NCI-H446 treated with DMSO at 0.1 percent for 48 hours (cell line): ENCODE results near the gene DRAM1.
A peak's percentile ranks its signal among the peaks of the same experiment; 100 is the strongest.
"Not testable (repeated sequence)": the region's sequence is repeated elsewhere in the genome, so short reads cannot be mapped to it uniquely, and the experiment has no call there.

Source experiments
- DNase-seq: peaks from one replicate; lab custom pipeline; 2025; lab: John Stamatoyannopoulos, UW

DRAM1 gene, protein sequence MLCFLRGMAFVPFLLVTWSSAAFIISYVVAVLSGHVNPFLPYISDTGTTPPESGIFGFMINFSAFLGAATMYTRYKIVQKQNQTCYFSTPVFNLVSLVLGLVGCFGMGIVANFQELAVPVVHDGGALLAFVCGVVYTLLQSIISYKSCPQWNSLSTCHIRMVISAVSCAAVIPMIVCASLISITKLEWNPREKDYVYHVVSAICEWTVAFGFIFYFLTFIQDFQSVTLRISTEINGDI

GRCh38 chr12:101876861-101877805, at the start of gene DRAM1:
Gene DRAM1 (plus strand): TSS chr12:101877580. CDS start chr12:101877790, 210 bp downstream.
- DNase-seq, result no peak

DNA sequence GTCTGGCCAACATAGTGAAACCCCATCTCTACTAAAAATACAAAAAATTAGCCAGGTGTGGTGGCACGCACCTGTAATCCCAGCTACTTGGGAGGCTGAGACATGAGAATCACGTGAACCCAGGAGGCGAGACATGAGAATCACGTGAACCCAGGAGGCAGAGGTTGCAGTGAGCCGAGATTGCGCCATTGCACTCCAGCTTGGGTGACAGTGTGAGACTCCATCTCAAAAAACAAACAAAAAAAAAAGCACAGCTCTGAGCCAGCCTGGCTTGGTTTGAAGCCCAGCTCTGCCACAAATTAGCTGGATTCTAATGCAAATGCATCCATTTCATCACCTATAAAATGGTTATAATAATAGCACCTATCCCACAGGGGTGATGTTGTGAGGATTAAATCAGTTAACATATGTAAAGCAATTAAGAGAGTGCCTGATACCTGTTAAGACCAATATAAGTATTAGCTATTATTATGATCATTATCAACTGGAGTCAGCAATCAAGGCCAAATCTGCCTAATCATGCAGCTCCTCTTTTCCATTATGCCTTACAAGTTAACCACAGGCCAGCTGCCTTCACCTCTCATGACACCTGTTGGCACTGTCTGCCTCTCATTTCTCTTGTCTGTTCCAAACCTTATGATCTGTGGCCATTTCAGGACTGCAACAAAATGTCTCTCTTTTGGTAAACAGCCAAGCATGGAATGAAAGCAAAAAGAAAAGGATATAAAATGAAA, 48.8 kb upstream of the DRAM1 start:
- DNase-seq, result no peak

DNA sequence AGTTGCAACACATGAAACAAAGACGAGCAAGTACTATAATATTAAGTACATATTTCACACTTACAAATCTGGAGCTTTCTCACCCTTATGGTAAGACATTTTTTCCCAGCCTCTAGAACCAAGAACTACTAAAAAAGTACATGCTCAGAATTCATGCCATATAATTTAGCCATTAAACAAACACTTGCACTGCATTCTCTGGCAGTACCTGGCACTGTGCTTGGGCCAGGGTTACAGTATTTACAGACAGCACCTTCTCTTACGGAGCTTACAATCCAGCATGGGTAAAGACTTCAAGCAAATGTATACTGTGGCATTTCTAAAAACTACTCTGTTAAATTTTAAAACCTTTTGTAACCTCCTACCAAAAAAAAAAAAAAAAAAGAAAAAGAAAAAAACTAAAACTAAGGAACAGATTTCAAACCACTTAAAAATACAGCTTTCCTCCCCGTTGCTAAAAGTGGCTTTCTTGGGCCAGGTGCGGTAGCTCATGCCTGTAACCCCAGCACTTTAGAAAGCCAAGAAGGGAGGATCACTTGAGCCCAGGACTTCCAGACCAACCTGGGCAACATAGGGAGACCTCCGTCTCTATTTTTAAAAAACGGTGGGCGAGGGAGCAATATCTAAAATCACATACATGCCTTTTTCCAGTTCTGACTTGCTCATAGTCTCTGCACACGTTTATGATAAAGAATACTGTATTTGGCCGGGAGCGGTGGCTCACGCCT, 47.6 kb upstream of the DRAM1 start:
- no peak for DNase-seq

GRCh38 chr12:101830367-101831325, 46.7 kb upstream of the DRAM1 start, which contains the start of gene GNPTAB:
Gene GNPTAB (minus strand): TSS chr12:101830959. CDS start chr12:101830675, 284 bp downstream.
- DNase-seq, result peak; percentile 74

DNA sequence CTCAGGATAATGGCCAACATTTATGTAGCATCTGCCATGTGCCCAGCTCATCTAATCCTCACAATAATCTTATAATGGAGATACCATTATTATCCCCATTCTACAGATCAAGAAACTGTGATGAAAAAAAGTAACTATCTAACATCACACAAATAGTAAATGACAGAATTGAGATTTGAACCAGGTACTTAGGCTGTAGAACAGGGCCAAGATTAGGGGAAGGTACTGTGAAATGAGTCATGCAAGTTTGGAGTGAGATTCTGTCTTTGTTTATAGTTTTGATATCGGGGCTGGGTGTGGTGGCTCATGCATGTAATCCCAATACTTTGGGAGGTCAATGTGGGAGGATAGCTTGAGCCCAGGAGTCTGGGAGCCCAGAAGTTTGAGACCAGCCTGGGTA, 45.4 kb upstream of the DRAM1 start:
- no peak for DNase-seq

DNA sequence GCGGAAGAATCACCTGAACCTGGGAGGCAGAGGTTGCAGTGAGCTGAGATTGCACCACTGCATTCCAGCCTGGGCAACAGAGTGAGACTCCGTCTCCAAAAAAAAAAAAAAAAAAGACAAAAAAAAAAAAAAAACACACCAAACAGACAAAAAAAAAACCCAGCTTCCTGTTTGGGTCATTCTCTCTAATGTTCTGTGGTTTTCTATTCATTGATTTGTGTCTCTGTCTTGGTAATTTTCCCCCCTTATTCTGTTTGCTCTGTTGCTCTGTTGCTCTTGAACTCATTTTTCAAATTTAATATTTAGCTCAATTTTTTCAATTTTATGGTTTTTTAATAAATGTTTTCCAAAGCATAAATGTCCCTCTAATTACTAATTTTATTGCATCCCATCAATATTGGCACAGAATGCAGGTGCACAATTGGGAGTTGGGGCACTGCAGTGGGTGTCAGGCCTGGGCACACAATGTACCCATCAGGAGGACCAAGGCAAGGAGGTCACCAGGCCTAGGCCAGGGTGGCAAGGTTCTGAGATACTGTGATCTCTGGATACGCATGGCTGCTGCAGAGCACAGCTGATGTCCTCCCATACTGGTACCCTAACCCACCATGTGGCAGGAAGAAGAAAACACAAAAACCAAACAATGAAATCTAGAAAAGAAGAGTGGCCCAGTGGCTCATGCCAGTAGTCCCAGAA, 38.6 kb upstream of the DRAM1 start:
- DNase-seq, result no peak

GRCh38 chr12:101839324-101840283, 37.8 kb upstream of the DRAM1 start:
- DNase-seq, result no peak

- DNase-seq, result no peak
Measured at GRCh38 chr12:101841069-101841468, 36.3 kb upstream of the DRAM1 start.

DNA sequence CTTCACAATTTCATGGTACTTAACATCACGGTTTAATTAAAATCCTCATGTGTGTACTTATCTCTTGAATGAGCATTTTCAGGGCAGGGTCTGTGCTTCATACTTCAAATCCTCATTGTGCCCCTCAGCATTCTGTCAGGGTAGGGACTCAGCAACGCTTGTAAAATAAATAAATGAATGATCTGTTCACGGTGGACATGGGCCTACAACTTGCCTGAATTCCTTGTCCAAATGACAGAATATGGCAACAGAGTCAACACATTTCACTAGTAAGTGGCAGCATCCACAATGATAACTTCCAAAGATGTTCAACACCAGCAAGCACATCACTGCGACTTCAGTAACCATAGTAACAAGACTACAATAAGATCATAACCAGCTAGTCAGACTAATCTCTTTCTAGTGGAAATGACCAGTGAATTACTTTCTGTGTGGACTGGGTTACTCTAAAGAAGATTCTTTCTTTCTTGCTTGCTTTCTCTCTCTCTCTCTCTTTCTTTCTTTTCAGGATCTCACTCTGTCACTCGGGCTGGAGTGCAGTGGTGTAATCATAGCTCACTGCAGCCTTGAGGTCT, 32.2 kb upstream of the DRAM1 start:
- DNase-seq, result no peak

- DNase-seq, result no peak
Measured at GRCh38 chr12:101847325-101847724, 30.1 kb upstream of the DRAM1 start.

DNA sequence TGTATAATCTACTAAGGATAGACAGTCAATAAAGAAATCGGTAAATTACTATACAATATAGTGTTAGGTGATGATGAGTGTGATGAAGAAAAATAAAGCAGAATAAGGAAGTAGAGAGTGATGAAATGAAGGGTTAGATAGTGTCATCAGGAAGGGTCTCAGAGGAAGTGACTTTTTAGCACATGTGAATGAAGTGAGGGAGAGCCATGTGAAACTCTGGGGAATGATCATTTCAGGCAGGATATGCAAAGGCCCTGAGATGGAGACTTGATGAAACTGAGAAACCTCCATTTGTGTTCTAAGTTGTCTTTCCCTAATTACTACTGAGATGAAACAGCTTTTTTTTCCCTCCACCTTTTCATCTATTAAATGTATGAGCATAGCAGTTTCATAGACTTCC, 27.2 kb upstream of the DRAM1 start:
- no peak for DNase-seq

GRCh38 chr12:101852998-101853397, 24.4 kb upstream of the DRAM1 start:
- no peak for DNase-seq

- DNase-seq, result no peak
Measured at GRCh38 chr12:101854747-101855146, 22.6 kb upstream of the DRAM1 start.

DNA sequence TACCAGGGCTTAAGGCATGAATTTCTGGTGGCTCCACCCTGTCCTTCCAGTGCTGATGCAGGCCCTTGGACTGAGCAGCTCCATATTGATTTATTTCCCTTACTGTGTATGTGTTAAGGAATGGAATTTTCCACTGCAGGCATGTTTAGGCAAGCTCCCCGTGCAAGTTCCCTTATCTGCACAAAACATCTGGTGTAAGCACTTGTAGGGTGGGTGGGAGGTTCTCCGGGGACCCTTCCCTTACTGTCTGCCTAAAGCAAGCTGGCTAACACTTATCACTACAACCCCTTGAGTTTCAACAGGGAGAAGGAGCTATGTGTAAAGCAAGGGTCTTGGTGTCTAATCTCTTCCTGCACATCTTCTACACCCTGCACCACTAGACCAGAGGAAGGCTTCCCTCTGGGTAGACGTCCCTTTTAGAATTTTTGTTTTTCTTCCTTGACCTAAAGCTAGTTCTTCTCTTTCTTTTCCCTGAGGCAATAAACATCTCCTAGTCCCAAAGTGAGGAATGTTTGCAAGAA, 22.0 kb upstream of the DRAM1 start:
- DNase-seq, result no peak

DNA sequence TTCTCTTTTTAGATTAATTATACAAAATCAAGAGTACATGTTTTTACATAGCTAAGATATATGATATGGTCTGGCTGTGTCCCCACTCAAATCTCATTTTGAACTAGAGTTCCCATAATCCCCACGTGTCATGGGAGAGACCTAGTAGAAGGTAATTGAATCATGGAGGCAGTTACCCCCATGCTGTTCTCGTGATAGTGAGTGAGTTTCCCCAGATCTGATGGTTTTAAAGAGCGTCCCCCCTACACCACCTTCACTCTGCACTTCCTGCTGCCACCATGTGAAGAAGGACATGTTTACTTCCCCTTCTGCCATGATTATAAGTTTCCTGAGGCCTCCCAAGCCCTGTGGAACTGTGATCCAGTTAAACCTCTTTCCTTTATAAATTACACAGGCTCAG, 21.4 kb upstream of the DRAM1 start:
- no peak for DNase-seq

DNA sequence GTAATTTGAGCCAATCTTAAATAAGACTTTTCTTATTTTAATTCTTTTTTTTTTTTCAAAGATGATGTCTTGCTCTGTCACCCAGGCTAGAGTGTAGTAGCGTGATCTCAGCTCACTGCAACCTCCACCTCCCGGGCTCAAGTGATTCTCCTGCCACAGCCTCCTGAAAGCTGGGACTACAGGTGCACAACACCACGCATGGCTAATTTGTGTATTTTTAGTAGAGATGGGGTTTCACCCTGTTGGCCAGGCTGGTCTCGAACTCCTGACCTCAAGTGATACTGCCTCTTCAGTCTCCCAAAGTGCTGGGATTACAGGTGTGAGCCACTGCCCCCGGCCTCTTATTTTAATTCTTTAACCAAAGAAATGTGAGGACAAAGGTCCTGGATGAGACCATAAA, 20.8 kb upstream of the DRAM1 start:
- not testable (repeated sequence) for DNase-seq

DNA sequence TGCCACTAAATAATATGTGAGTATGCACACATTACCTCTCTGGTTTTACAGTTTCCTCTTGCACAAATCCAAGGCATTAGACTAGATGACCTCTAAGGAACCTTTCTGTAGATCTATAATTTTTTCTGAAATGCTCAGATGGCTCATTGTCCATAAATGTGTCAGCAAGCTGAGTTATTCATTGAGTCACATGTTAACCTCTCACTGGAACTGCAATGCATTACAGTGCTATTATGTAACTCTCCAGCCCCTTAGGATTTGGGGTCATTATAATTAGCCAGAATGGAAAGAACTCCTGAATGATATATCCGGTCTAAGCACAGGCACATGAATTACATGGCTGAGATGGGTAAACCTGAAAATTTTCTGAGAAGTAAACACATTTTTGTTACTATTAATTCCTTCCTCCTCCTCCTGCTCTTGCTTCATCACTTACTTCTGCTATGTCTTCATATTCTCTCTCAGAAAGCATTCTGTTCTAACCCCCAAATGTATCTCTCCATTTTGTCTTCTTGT, 20.3 kb upstream of the DRAM1 start:
- no peak for DNase-seq

DNA sequence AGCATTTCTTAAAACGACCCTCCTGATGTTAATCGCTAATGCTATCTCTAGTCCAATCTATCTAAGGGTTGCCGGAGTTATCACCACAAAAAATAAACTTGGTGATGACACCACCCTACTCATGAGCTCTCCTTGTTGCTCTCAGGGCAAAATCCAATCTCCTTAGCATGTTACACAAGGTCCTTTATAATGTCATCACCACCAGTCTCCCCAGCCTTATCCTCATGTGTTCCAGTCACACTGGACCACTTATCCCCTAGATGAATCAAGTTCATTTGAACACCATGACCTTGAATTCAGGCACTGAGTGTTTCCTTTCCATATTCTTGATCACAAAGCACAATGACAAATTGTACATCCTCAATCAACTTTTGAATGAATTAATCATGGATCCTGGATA, 19.0 kb upstream of the DRAM1 start:
- DNase-seq, result no peak
